ENCODE results near the gene MDGA2. TPM values are rescaled to one million over a fixed set of nuclear protein-coding genes. Genes with fewer than 3 reads are reported as not detected.

Gene MDGA2
- total and polyA plus RNA-seq, 2 of the 4 experiments (the other 2 are of a cell fraction), result 0.02 TPM; not detected in 1

DNA sequence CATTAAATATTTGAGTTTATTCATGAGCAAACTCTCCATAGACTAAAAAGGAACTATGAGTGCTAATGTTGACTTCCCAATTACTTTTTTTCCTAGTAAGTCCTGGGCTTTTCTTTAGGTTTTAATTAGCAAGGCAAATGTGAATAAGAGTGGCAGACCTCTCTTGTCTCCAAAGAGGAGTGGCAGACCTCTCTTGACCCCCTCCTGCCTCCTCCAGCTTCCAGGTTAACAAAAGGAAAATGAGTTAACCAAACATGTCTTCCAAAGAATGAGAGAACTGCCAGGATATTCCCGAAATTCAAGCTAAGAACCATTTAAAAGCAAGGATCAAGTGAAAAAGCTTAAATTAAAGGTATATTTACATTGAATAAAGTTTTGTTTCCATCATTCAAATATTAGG lies 253.2 kb downstream of the MDGA2 start:
- intact Hi-C loops (cut with micrococcal nuclease), result no loop called here
- BruUV-seq (replicated peaks), result no TSS peak
- Histone ChIP-seq H3K27me3 (ENCODE audit: control insufficient read depth, insufficient read depth, low read length) (no peaks in the 10 kb centered on the region), H4K5ac (ENCODE audit: low read depth, low read length) (no peak overlapping the region), H2BK15ac (ENCODE audit: low read depth, low read length) (no peak overlapping the region), H3K27ac (ENCODE audit: insufficient read depth, low read length) (no peak overlapping the region), H4K91ac (ENCODE audit: insufficient read depth, low read depth, low read length) (no peak overlapping the region), H2BK120ac (ENCODE audit: low read depth, low read length) (no peak overlapping the region), H2AK9ac (replicated peaks; ENCODE audit: low read depth, low read length, poor library complexity) (no peak overlapping the region), H3K36me3 (ENCODE audit: control insufficient read depth, insufficient read depth, low read length) (no peaks in the 10 kb centered on the region), H3K4me2 (ENCODE audit: low read depth, low read length) (no peak overlapping the region), H3K4me1 (ENCODE audit: control insufficient read depth, insufficient read depth, low read length) (no peaks in the 10 kb centered on the region), H3K56ac (ENCODE audit: extremely low read depth, insufficient read depth, low read length) (no peak overlapping the region), H3K79me1 (ENCODE audit: low read depth in 1 of 2, low read length in 2 of 2) (no peaks in the 10 kb centered on the region), H2AFZ (replicated peaks; ENCODE audit: low read length, poor library complexity) (no peak overlapping the region), H2BK5ac (ENCODE audit: low read depth, low read length, poor library complexity, severe bottlenecking) (no peak overlapping the region), H2BK20ac (ENCODE audit: low read depth, low read length) (no peak overlapping the region), H4K20me1 (ENCODE audit: insufficient read depth, low read length) (no peaks in the 10 kb centered on the region), H3K9ac (ENCODE audit: low read depth, low read length) (no peak overlapping the region), H3K9me3 (ENCODE audit: control insufficient read depth, insufficient read depth, low read length) (0 out of 2 replicates have a peak, but pooled peaks cover 2% of the 10 kb centered on the region), H3K23ac (ENCODE audit: low read depth, low read length) (no peak overlapping the region), H3K4me3 (ENCODE audit: insufficient read depth, low read depth, low read length) (no peak overlapping the region), H3K18ac (ENCODE audit: low read depth, low read length) (no peak overlapping the region), H3K4ac (ENCODE audit: low read depth, low read length) (no peak overlapping the region), H2AK5ac (ENCODE audit: low read depth, low read length) (no peak overlapping the region), H3K9me1 (ENCODE audit: insufficient read depth, low read length) (no peaks in the 10 kb centered on the region), H4K8ac (ENCODE audit: low read depth in 2 of 2, low read length in 2 of 2) (no peak overlapping the region), H3K14ac (replicated peaks; ENCODE audit: low read depth, low read length) (no peak overlapping the region)
- dilution Hi-C loops (cut with HindIII; ENCODE audit: low sequenced_read_pairs, unreplicated experiment), result no loop called here
- ChIA-PET CTCF (no interaction called here), POLR2A (ENCODE audit: unreplicated experiment) (no interaction called here)
- DNase-seq (no peak), ATAC-seq (ENCODE audit: low read depth) (no peak)
- no peak for TF ChIP-seq RAD21 (IDR thresholded peaks at IDR 0.05; ENCODE audit: low read length)
- TF ChIP-seq SMC3 (IDR thresholded peaks at IDR 0.05; ENCODE audit: low read depth, low read length), result no peak
- in situ Hi-C loops (cut with MboI; ENCODE audit: low sequenced_read_pairs), result no loop called here
- WGBS, 2 experiments (ENCODE audit: extremely low coverage in 2 of 2, insufficient read length in 1 of 2), result no CpG with 5 or more reads among the region's 1 CpG

Data from IMR-90 (cell line).